Measurements from ENCODE around the gene RPL6.

- no peak for TF ChIP-seq CTCF (IDR thresholded peaks at IDR 0.05; ENCODE audit: low read depth, low read length, poor library complexity, severe bottlenecking)
- TF ChIP-seq EZH2phosphoT487 (IDR thresholded peaks at IDR 0.05; ENCODE audit: borderline replicate concordance, low read length): no peak
These were observed 37.7 kb upstream of the RPL6 start for GRCh38 chr12:112447106-112447505.

Data from DOHH2 (cell line).